Measurements from ENCODE around the gene TPM1. TPM values are rescaled to one million over a fixed set of nuclear protein-coding genes. Genes with fewer than 3 reads are reported as not detected.

The TPM1 gene
- total RNA-seq, 2 donors from 2014 or later, result 245 to 363 TPM

DNA sequence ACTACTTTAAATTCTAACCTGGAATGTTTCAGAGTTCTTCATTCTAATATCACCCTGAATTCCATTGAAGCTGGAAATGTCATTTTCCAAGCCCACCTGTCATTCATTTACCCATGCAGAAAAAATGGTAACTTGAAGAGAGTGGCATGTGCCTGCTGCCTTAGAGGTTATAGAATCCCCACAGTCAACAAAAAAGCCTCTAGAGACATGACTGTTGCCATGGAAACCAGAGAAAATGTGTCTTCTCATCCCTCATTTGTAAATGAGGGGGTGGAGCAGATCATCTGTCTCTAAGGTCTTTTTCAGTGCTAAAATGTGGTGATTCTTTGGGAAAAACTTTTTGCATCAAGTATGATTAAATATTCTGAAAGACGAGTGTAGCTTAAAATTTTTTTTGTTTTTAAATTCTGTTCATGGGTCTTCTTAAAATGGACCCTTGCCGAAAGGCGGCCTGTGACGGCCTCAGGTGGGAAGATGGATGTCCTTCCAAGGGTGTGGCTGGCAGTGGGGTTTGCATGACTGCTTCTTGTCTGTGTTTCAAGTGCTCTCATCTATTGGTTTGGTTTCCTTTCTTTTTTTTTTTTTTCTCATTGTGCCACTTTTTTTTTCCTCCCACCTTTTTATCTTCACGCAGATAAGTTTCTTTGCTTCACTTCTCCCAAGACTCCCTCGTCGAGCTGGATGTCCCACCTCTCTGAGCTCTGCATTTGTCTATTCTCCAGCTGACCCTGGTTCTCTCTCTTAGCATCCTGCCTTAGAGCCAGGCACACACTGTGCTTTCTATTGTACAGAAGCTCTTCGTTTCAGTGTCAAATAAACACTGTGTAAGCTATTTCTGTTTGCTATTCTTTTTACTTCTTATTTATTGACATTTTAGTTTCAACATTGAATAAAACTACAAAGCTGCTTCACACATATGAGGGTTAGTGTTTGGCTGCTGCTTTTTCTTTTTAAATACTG is 23.0 kb downstream of the TPM1 start:
- Mint-ChIP-seq H3K9me3 (no peaks in the 10 kb centered on the region), H3K36me3 (ENCODE audit: low read depth) (peaks cover 72% of the 10 kb centered on the region), H3K4me1 (peaks cover 10% of the 10 kb centered on the region), H3K27ac (peak overlapping the region; percentile 1), H3K27me3 (ENCODE audit: insufficient read depth) (no peaks in the 10 kb centered on the region), H3K4me3 (no peak overlapping the region)
- H3K9ac ChIP-seq (ENCODE audit: extremely low read depth, low read length, poor library complexity, severe bottlenecking), result no peak overlapping the region
- no peaks in the 10 kb centered on the region for H3K27me3 ChIP-seq (ENCODE audit: control insufficient read depth, insufficient read depth, low read length, poor library complexity, severe bottlenecking)
- no peaks in the 10 kb centered on the region for H3K4me1 ChIP-seq (ENCODE audit: control insufficient read depth, insufficient read depth, low read length)
- 86% methylated on average over 7 to 8 of the region's 8 CpGs for WGBS, 2 experiments (ENCODE audit: insufficient coverage in 1 of 2, insufficient read length in 1 of 2)
- TF ChIP-seq, protein P1, sequence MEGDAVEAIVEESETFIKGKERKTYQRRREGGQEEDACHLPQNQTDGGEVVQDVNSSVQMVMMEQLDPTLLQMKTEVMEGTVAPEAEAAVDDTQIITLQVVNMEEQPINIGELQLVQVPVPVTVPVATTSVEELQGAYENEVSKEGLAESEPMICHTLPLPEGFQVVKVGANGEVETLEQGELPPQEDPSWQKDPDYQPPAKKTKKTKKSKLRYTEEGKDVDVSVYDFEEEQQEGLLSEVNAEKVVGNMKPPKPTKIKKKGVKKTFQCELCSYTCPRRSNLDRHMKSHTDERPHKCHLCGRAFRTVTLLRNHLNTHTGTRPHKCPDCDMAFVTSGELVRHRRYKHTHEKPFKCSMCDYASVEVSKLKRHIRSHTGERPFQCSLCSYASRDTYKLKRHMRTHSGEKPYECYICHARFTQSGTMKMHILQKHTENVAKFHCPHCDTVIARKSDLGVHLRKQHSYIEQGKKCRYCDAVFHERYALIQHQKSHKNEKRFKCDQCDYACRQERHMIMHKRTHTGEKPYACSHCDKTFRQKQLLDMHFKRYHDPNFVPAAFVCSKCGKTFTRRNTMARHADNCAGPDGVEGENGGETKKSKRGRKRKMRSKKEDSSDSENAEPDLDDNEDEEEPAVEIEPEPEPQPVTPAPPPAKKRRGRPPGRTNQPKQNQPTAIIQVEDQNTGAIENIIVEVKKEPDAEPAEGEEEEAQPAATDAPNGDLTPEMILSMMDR (conservative IDR thresholded peaks at IDR 0.05), result no peak
- peaks cover 95% of the 10 kb centered on the region for H3K36me3 ChIP-seq (ENCODE audit: control insufficient read depth, insufficient read depth, low read length)
- no peaks in the 10 kb centered on the region for H3K9me3 ChIP-seq (ENCODE audit: control insufficient read depth, low read length)
- H3K4me3 ChIP-seq (ENCODE audit: low read length), result no peak overlapping the region
- DNase-seq, result peak; percentile 44
- H3K27ac ChIP-seq (ENCODE audit: low read depth, low read length), result no peak overlapping the region

DNA sequence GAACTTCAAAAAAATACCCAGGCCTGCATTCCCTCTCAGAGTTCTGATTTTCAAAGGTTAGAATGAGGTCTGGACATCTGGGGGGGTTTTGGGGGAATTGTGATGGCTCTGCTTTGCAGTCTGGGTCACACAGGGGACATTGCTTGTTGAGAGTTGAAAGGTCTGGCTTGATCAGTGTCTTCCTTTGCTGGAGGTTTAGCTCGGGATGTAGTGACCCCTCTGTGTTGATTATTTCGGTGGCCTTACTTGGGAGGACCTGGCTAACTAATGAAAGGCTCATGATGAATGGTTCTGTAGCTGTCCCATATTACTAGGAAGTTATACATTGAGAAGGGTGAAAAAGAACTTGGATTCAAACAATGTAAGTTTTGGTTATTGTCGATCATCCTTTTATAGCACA is 23.7 kb downstream of the TPM1 start:
- Mint-ChIP-seq H3K4me3 (no peak overlapping the region), H3K36me3 (ENCODE audit: low read depth) (peaks cover 72% of the 10 kb centered on the region), H3K27me3 (ENCODE audit: insufficient read depth) (no peaks in the 10 kb centered on the region), H3K4me1 (peaks cover 18% of the 10 kb centered on the region), H3K27ac (peak overlapping the region; percentile 25), H3K9me3 (no peaks in the 10 kb centered on the region)
- Histone ChIP-seq H3K4me1 (ENCODE audit: control insufficient read depth, insufficient read depth, low read length) (no peaks in the 10 kb centered on the region), H3K9ac (ENCODE audit: extremely low read depth, low read length, poor library complexity, severe bottlenecking) (no peak overlapping the region), H3K9me3 (ENCODE audit: control insufficient read depth, low read length) (no peaks in the 10 kb centered on the region), H3K4me3 (ENCODE audit: low read length) (no peak overlapping the region), H3K27me3 (ENCODE audit: control insufficient read depth, insufficient read depth, low read length, poor library complexity, severe bottlenecking) (no peaks in the 10 kb centered on the region), H3K27ac (ENCODE audit: low read depth, low read length) (no peak overlapping the region), H3K36me3 (ENCODE audit: control insufficient read depth, insufficient read depth, low read length) (peaks cover 95% of the 10 kb centered on the region)
- 87 to 98% methylated on average over 2 to 3 of the region's 3 CpGs for WGBS, 2 experiments (ENCODE audit: insufficient coverage in 1 of 2, insufficient read length in 1 of 2)
- peak; percentile 42 for DNase-seq
- TF ChIP-seq, protein P1 (conservative IDR thresholded peaks at IDR 0.05), result no peak

DNA sequence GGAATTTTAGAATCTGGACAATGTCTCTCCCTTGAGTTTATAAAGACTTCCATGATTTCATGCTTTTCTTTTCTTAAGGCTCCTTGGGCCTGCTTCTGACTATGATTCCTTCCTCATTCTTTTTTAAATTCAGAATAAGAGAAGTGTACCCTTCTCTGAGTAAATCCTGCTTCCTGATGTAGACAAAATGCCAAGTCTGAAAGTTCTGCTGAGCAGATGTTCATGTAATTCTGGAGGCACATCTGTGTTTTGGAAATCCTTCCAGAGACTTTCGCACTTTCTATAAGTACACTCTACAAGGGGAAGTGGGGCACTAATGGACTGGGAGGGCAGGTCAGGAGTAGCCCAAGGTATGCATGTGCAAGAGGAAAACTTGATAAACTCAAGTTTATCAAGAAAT is 24.8 kb downstream of the TPM1 start:
- Mint-ChIP-seq H3K27ac (no peak overlapping the region), H3K4me3 (no peak overlapping the region), H3K36me3 (ENCODE audit: low read depth) (peaks cover 64% of the 10 kb centered on the region), H3K27me3 (ENCODE audit: insufficient read depth) (no peaks in the 10 kb centered on the region), H3K4me1 (peaks cover 18% of the 10 kb centered on the region), H3K9me3 (no peaks in the 10 kb centered on the region)
- DNase-seq, result no peak
- no peaks in the 10 kb centered on the region for H3K27me3 ChIP-seq (ENCODE audit: control insufficient read depth, insufficient read depth, low read length, poor library complexity, severe bottlenecking)
- H3K9ac ChIP-seq (ENCODE audit: extremely low read depth, low read length, poor library complexity, severe bottlenecking), result no peak overlapping the region
- peaks cover 92% of the 10 kb centered on the region for H3K36me3 ChIP-seq (ENCODE audit: control insufficient read depth, insufficient read depth, low read length)
- H3K4me3 ChIP-seq (ENCODE audit: low read length), result no peak overlapping the region
- H3K4me1 ChIP-seq (ENCODE audit: control insufficient read depth, insufficient read depth, low read length), result no peaks in the 10 kb centered on the region
- no peaks in the 10 kb centered on the region for H3K9me3 ChIP-seq (ENCODE audit: control insufficient read depth, low read length)
- no peak overlapping the region for H3K27ac ChIP-seq (ENCODE audit: low read depth, low read length)
- WGBS, 2 experiments (ENCODE audit: insufficient coverage in 1 of 2, insufficient read length in 1 of 2), result 91% methylated on average over 1 of the region's 1 CpG; no CpG with 5 or more reads in 1 of the 2 experiments
- TF ChIP-seq, protein P1 (conservative IDR thresholded peaks at IDR 0.05), result no peak
